Stimulated activated CD4-positive, alpha-beta T cell treated with anti-CD3 and anti-CD28 coated beads, Interleukin-15, amount 100 ng/mL, for 24 hours (primary cell): ENCODE measurements around the gene ARPC5L.
"Not testable (repeated sequence)": the region's sequence is repeated elsewhere in the genome, so short reads cannot be mapped to it uniquely, and the experiment has no call there.

Experiments
- DNase-seq: peaks from one replicate; pipeline ENCODE4 v3.0.0-alpha.2; 2020

Gene ARPC5L

GRCh38 chr9:124841075-124841821 is 20.7 kb upstream of the ARPC5L start:
- no peak for DNase-seq

DNA sequence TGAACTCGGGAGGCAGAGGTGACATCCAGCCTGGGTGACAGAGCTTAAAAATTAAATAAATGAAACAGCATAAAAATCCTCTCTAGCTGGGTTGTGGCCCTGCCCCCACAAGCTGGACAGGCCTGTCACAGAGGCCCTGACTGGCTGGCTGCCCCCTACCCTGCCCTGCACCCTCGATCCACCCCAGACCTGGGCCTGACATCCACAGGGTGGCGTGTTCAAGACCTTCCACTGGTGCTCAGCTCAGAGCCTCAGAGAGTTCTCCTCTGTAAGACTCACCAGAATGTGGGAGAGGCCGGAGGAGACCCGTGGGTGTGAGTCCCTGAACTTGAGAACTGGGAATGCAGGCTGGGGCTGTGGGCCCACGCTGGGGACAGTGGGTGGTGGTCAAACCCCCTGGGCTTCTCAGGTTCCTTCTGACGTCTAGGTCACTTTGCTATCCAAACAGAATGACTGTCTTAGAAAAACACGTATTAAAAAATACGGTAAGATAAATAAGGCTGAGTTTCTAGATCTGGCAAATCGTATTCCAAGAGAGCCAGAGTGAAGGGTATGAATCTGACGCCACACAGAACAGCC is 18.4 kb upstream of the ARPC5L start:
- no peak for DNase-seq

- DNase-seq, result no peak
These were observed 17.6 kb upstream of the ARPC5L start for GRCh38 chr9:124844291-124844690.

GRCh38 chr9:124846467-124846866 is 15.5 kb upstream of the ARPC5L start:
- not testable (repeated sequence) for DNase-seq

DNA sequence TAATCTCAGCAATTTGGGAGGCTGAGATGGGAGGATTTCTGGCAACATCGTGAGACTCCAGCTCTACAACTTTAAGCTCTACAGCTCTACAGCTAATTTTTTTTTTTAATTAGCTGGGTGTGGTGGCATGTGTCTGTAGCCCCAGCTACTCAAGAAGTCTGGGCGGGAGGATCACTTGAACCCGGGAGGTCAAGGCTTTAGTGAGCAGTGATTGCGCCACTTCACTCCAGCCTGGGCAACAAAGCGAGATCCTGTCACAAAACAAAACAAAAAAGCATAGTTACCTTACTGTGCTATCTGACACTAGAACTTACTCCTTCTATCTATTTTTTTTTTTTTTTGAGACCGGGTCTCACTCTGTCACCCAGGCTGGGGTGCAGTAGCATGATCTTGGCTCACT is 15.0 kb upstream of the ARPC5L start:
- DNase-seq, result no peak

DNA sequence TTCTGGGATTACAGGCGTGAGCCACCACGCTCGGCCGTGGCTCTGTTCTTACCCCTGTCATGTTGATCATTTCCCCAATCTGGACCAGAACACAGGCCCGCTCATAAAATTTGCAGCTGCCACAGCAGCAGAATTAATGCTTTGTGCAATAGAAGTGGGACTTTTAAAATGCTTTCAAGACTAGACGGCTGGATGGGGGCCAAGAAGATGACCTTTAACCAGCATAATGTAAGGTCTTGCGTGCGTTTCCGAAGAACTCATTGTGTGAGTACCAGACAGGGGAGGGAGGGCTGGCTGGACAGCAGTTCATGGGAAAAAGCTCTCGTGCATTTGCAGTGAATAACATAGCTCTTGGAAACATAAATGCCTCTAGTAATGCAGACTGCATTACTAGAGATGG is 12.1 kb upstream of the ARPC5L start:
- DNase-seq, result no peak

DNA sequence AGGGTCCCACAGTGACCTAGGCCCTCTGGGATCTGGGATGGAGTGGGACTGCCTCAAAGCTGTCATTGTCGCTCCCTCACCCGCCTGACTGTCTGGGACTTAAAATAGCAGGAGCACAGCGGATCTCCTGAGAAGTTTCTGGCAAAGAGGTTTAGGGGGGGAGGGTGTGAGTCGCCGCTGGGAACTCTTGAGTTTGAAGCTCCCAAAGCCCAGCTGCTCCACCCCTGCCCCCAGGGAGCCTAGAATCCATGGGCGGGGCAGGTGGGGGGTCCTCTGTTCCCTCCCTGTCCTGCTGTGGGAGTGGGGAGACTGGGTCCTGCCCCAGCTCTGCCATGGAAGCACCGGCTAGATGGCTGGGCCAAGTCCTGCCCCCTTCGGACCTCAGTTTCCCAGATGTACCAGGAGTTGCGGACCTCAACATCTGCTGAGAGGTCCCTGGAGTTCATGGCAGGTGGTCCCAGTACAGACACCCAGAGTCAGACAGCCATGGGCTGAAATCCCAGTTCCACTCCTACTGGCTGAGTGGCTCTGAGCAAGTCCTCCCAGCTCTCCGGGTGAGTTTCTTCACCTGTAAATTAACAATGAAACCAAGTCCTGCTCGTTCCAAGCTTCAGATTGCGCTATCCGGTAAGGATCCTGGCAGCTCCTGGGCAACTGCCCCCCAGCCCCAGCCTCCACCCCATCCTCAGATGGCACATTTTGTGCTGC is 9.7 kb upstream of the ARPC5L start:
- DNase-seq, result no peak

DNA sequence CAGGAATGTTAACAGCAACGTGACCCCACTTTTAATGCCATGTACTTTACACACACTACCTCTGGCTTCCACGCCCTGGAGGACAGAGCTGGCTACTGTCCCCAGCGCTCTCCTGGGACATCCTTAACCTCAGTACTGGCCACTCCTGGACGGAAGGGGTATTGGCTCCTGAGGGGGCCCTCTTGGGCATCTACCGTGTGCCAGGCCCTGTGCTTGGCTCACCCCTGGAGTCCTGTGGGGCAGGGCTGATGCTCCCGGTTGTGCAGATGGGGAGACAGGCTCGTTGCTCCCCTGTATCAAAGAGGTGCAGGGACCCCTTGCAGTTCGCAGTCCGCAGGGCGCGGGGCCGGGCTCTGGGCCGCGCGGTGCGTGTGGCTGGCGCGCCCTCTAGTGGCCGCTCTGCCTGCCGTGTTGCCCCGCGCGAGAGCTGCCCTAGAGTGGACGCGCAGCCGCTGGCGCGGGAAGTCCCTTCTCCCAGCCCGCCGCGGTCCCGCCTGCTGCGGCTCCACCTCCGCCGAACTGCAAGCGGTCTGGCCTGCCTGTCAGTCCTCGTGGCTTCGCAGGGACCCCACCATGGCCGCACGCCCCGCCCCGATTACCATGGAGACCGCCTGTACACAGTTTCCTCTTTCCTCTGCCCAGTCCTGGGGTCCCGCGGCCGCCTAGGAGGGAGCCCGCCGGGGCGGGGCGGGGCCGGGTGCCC is 8.9 kb upstream of the ARPC5L start, which contains the start of gene WDR38:
TSS of gene WDR38 (plus strand) at position 632 of the 703 bp plus-strand sequence. CDS start 72 bp downstream, outside the sequence.
- DNase-seq, result peak; percentile 81

DNA sequence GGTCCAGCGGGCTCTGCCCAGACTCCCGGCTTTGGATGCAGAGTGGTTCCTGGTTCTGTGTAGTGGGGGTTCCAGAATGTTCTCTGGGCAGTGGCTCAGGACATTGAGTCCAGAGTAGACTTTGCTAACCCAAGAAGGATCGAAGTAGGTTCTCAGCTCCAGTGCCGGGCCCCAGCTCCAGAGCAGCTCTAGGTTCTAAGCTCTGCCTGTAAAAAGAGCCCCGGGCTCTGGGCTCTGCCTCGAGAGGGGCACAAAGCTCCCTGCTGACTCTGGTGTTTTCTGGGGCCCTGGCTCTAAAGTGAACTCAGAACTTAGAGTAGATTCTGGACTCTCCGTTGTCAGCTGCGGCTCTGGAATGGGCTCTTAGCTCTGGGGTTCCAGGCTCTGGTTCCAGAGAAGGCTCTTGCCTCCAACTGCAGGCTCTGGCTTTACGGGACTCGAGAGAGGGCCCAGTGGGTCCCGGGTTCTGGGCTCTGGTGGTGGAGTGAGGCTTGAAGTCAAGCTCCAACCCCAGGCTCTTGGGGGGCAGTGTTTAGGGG is 8.3 kb upstream of the ARPC5L start:
- DNase-seq, result no peak

GRCh38 chr9:124854161-124854560 is 7.8 kb upstream of the ARPC5L start:
- DNase-seq, result no peak

GRCh38 chr9:124854822-124855221 is 7.1 kb upstream of the ARPC5L start:
- DNase-seq, result no peak

DNA sequence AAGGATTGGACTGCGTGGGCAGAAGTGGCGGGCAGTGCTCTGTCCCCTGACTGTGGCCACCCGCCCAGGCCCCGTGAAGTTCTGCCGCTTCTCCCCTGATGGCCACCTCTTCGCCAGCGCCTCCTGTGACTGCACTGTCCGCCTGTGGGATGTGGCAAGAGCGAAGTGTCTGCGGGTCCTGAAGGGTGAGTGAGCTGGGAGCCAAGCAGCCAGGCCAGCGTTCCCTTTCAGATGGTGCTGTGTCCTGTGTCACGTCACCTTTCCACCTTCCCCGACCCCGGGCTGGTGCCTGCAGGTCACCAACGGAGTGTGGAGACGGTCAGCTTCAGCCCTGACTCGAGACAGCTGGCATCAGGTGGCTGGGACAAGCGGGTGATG is 6.4 kb upstream of the ARPC5L start:
- no peak for DNase-seq

- peak; percentile 65 for DNase-seq
These were observed 5.8 kb upstream of the ARPC5L start for GRCh38 chr9:124855944-124856765.

DNA sequence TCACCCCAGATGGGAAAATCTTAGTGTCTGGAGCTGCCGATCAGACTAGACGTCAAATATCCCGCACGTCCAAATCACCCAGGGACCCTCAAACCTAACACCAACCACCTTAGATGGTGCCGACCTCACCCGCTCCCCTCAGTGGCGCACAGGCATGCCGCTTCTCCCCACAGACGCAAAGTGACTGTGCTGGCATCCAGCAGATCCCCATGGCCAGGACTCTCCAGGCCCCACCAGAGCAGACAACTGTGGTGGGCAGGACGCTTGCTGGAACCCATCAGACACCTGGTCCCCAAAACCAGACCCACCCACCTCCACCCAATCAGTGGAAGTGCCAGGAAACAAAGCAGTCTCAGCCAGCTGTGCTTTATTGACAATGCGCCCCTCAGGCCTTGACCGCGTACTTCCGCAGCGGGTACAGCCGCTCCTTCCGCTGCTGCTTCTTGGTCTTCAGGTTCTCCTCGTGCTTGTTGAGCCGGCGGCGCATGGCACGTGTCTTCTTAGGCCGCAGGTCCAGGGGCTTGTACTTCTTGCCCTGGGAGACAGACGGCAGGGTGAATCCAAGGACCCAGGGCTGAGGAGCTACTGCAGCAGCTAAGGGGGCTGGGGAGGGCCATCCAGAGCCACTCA is 4.3 kb upstream of the ARPC5L start:
- no peak for DNase-seq

DNA sequence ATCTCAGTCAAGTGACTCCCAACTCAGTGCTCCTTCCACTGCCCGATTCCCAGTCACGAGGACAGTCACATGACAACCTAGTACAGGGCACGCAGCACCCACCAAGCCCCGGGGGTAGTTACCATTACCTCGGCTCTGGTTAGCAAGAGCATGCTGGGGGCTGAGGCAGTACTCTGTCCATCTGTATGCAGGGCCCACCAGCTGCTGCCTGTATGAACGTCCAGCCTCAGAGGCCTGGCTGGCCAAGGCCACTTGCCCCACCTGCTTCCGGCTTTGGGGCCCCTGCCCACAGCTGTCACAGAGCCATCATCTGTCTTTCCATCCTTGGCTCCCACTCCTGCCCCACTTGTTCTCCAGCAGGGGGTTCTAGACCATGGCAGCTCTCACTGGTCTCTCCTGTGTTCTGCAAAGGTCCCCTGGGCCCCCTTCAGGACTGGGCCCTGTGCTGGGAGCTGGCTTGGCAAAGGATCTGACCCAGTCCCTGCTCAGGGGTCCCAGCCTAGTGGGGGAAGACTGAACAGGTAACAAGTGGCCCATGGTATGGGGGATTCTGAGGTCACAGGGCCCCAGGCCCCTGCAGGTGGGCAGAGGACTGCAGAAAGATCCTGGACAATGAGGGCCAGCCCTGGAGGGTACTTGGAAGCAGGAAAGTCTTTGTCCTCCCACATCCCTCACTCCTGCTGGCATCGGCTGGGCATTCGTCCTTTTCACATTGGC is 3.4 kb upstream of the ARPC5L start:
- no peak for DNase-seq

- no peak for DNase-seq
These were observed 1.9 kb upstream of the ARPC5L start for GRCh38 chr9:124859803-124860581.

DNA sequence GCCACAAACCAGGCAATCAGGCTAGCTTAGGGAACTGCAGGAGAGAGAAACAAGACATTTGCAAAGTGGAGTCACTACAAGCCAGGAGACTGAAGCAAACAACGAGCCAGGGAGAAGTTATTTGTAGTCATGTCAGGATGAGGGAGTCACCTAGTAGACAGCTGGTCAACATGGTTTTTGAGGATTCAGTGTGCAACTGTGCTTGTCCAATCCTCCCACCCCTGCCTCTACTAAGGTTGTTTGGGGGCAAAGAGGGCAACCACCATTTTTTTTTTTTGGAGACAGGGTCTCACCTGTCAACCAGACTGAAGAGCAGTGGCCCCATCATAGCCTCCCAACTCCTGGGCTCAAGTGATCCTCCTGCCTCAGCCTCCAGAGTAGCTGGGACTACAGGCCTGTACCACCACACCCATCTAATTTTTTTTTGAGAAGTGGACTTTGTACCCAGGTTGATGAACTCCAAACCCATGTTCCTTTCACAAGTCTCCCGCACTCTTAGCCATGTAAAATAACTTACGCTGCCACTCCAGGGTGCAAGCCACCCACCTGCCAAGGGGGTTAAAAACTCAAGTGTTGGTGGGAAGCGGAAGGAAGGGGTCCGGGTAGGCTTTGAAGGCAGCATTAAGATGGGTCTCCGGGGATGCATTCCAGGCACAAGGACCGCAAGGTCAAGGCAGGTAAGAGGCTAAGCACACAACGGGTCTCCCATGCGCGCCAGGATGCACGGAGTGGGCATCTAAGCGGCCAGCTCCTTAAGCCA is 1.2 kb upstream of the ARPC5L start:
- DNase-seq, result no peak

- no peak for DNase-seq
These were observed 1.5 kb downstream of the ARPC5L start for GRCh38 chr9:124863371-124863871.
